ENCODE data around the gene PACSIN2.

PACSIN2 gene

GRCh38 chr22:42905702-42906183, 109.2 kb downstream of the PACSIN2 start:
- no peak for DNase-seq (ENCODE audit: low read depth in 2 of 2)

DNA sequence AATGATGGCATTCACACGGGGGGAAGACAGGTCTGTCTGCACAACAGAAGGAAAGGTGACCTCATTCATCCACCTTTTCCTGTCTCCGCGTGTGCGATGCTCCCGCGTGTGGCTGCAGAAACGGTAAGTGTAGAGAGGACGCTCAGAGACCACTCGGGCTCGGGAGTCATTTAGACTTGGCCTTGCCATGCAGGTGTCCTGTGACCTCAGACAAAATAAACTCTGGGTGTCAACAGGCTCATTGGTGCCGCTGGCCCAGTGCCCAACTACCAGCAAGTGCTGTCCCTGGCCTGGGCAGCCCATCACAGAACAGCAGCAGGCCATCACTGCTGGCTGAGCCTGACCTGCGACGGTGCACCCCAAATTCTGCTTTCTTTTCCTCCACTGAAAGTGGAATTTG, 109.7 kb downstream of the PACSIN2 start:
- no peak for DNase-seq (ENCODE audit: low read depth in 2 of 2)

DNA sequence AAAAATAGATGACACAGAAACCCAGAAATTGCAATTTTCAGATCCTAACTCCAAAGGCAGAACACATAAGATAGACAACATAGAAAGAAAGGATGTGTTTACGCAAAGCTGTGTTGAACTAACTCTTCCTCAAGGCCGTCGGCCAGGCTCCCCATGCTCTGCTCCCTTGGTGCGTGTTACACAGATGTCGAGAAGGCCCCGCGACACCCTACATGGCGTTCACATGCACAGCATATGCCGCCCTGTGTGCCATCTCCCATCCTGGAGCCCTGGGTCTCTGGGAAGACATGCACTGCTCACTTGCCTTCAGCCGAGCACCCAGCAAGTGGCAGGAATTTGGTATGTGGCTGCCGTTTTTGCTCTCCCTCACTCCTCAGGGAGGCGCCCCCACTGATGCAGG, 110.9 kb downstream of the PACSIN2 start:
- no peak for DNase-seq (ENCODE audit: low read depth in 2 of 2)

- no peak for DNase-seq (ENCODE audit: low read depth in 2 of 2)
Measured at GRCh38 chr22:42902875-42903510, 112.0 kb downstream of the PACSIN2 start.

- DNase-seq (ENCODE audit: low read depth in 2 of 2): no peak
Measured at GRCh38 chr22:42901790-42902508, 113.0 kb downstream of the PACSIN2 start.

- DNase-seq (ENCODE audit: low read depth in 2 of 2): no peak
Measured at GRCh38 chr22:42897960-42898359, 117.0 kb downstream of the PACSIN2 start.

GRCh38 chr22:42895541-42895981, 119.4 kb downstream of the PACSIN2 start:
- no peak for DNase-seq (ENCODE audit: low read depth in 2 of 2)

DNA sequence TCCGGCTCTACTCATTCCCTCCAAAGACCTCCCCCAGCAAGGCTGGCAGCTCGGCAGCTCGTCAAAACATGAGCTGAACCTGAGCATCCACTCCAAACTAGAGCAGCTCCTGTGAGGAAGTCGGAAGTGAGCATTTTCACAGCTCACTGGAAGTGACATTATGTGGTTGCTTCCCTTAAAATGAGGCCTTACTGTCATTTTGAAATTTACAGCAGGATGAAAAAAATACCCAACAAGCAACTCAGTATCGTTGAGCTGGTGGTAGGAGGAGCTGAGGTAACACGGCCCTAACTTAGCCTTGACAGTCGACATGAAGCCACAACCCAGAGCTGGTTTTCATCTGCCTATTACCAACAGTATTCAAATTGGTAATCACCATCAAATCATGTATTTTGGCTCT, 119.9 kb downstream of the PACSIN2 start:
- no peak for DNase-seq (ENCODE audit: low read depth in 2 of 2)

DNA sequence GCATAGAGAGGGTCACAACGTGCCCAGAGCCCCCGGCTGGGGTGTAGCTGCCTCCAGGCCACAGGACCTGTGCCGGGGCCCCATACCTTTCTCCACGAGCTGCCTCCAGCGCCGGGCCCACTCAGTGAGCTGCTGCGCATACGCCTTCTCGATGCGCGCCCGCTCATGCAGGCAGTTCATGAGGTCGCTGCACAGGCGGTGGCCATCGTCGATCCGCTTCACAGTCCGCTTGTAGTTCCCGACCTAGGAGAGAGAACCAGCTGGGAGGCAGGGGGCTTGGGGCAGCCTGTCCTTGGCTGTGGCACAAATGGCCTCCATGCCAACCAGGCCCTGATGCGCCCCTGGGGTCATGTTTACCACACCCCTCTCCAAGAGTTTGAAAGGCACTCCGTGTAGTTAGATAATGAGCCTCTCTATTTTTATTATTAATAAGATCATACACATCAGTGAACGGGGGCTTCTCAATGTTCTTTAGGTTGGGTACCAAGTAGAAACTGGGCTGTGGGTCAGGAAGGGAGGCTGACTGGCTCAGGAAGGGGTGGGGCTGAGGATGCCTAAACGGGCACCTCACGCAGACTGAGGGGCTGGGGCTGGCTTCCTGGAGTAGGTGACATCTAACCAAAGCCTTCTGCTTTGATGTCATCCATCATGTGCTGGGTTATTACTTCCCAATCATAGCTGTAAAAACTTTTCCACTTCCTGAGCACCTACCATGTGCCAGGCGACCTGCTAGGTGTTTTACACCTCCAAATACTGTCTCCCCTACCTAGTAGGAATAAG, 121.4 kb downstream of the PACSIN2 start:
- DNase-seq (ENCODE audit: low read depth in 2 of 2): no peak

DNA sequence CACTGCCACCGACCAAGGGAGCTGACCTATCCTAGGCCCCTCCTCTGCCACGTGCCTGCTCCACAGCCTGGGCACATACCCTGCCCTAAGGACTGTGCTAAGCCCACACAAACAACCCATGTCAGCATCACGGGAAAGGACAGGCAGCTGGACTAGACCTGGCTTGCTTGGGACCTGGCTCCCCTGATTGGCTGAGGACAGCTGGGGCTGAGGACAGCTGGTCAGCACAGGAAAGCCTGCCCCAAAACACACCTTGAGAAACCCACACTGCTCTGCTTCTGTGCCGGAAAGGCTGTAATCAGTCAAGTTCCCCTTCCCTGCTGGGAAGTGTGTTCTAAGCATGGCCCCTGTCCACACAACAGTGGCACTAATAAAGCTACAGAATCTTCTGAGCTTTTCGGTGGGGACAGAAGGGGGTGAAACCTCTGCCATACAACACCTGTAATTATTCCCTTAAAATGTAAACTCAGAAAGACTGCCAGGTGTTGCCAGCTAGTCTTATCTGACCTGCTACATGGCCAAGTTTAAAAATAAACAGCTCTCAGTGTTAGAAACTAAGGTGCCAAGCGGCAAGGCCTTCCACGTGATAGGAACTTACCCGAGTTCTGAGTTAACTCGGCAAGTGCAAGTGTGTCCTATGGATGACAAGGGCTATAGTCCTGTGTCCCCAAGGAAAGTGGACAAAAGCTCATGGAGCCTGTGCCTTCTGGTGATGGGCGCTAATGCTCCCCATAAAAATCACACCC, 122.2 kb downstream of the PACSIN2 start:
- no peak for DNase-seq (ENCODE audit: low read depth in 2 of 2)

DNA sequence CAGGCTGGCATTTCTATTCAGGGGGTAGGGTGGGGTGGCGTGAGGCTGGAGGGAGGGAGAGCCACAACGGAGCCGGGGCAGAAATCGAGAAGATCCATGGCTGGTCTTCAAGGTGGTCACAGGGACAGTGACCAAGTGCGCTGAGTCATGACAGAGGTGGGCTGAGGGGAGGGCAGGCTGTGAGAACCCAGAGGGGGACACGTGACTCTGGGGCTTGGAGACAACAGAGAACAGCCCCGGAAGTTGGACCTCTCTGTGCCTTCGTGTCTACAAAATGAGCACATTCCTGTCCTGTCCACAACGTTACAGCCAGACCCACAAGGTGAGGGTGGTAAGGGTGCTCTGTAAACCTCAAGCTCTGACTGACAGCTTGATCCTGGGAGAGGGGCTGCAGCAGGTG, 122.8 kb downstream of the PACSIN2 start:
- DNase-seq (ENCODE audit: low read depth in 2 of 2): no peak

- no peak for DNase-seq (ENCODE audit: low read depth in 2 of 2)
Measured at GRCh38 chr22:42891696-42892095, 123.3 kb downstream of the PACSIN2 start.

GRCh38 chr22:42891008-42891407, 123.9 kb downstream of the PACSIN2 start:
- no peak for DNase-seq (ENCODE audit: low read depth in 2 of 2)

- DNase-seq (ENCODE audit: low read depth in 2 of 2): no peak
Measured at GRCh38 chr22:42889304-42889703, 125.6 kb downstream of the PACSIN2 start.

- DNase-seq (ENCODE audit: low read depth in 2 of 2): no peak
Measured at GRCh38 chr22:42887523-42888507, 127.1 kb downstream of the PACSIN2 start.

DNA sequence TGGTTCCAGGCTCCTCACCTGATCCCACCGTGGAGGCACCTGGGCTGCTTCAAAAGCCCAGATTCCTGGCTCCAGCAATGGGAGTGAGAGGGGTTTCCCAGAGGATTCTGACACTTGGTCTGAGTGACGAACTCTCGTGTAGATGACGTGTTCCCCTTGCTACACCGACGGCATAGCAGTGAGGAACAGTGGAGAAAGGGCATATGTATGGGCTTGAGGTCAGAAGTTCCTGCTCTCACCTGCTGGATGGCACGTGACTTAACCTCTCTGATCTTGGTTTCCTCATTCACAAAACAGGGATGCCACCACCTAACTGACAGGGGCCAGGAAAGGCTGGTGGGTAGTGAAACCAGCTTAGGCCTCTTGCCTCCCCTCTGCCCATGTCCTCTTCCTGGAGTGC, 127.8 kb downstream of the PACSIN2 start:
- DNase-seq (ENCODE audit: low read depth in 2 of 2): no peak

DNA sequence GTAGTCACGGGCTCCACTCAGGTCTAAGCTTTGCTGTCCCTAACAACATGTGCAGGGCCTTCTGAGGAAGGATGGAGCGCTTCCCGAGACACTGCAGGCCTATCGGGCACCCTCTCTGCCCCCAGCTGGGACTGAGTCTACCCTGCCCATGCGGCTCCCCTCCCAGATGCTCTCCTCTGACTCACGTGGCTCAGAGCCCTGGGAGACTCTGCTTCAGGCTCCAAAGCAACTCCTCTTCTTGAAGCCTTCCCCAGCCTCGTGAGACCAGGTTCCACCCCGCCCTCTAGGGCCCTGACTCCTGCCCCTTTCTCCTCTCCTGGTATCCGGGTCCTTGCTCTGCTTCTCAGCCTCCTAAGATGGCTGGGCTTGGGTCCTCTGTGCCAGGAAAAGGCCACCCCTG, 129.5 kb downstream of the PACSIN2 start:
- DNase-seq (ENCODE audit: low read depth in 2 of 2): no peak

- DNase-seq (ENCODE audit: low read depth in 2 of 2): no peak
Measured at GRCh38 chr22:42884616-42885375, 130.2 kb downstream of the PACSIN2 start.

DNA sequence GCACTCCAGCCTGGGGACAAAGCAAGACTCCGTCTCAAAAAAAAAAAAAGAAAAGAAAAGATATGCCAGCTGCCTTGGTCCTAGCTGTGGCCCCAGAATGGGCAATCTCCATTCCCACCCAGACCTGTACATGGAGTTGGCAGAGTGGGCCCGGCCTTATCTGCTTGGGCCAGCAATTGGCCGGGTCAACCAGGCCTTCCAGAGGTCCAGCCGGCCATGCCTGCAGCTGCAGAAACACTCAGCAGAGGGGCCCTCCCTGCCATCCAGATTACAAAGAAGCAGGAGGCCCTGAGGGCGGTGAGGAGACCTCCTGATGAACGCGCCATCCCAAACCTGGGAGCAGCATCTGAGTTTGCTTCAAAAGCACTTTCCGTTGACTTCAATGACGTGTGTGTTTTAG, 131.0 kb downstream of the PACSIN2 start:
- no peak for DNase-seq (ENCODE audit: low read depth in 2 of 2)

DNA sequence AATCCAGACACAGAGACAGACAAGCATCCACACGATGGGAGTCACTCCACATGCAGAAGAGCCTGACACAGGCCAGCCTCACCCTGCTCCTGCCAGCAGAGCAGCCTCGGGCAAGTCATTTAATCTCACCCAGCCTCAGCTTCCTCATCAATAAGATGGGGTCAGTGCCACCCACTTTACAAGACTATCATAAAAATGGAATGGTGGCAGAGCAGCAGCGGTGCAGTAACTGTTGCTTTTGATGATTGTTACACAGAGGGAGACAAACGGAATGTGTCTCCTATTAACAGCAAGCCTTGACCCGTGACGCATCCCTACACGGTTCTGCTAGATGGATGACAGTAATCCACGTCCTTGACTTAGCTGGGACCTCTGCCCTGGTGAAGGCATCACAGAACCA, 131.8 kb downstream of the PACSIN2 start:
- DNase-seq (ENCODE audit: low read depth in 2 of 2): no peak
